NCI-H226 (cell line): Measurements from ENCODE around the gene SNX3.
"Not testable (repeated sequence)": the region's sequence is repeated elsewhere in the genome, so short reads cannot be mapped to it uniquely, and the experiment has no call there.

ENCODE experiments used
- DNase-seq: peaks from one replicate; pipeline ENCODE4 v3.0.0-alpha.2; 2015

Gene SNX3

GRCh38 chr6:108260809-108261569 is at the start of gene SNX3:
TSS of gene SNX3 (minus strand) at chr6:108261040. CDS start at chr6:108260921, 119 bp downstream.
- peak; percentile 99 for DNase-seq

DNA sequence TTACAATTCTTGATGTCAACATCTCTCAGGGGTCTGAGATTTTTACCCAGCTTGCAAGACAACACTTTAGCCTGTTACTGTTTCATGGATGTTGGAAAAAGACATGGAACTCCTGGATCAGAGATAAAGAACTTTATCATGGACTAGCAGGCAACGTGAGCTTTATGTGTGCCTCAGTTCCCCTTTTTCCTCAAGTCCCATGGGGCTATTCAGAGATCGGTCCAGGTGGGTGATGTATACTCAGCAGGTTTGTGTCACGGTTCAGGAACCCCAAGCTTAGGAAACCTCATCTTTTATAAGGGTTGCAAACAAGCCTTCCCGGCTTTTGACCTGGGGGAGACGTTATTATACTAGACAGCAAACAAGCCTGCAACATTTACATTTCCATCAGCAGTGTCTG is 49.0 kb upstream of the SNX3 start:
- no peak for DNase-seq

- DNase-seq = not testable (repeated sequence)
Observed at GRCh38 chr6:108308641-108309040, 47.8 kb upstream of the SNX3 start.

- DNase-seq = no peak
Observed at GRCh38 chr6:108304646-108305045, 43.8 kb upstream of the SNX3 start.

GRCh38 chr6:108302386-108302785 is 41.5 kb upstream of the SNX3 start:
- peak; percentile 70 for DNase-seq

DNA sequence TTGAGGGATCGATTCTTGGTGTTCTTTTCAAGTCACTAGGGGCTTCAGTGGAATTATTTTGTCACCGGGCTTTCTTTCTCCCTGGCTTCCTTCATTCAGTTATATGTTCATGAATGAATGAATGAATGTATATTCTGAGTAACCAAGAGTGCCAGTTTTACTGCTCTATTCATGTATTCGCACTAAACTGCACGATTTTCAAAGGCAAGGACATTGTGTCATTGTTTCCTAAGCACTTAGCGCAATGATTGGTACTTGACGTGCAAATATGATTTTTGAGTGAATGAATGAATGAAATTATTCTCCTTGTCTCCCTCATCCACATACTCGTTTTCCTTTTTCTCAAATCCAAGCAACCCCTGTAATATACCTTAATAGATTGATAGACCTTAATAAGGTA is 34.8 kb upstream of the SNX3 start:
- no peak for DNase-seq

- peak; percentile 93 for DNase-seq
Observed at GRCh38 chr6:108294727-108295625, 34.1 kb upstream of the SNX3 start, which contains the start of gene AFG1L. TSS of gene AFG1L (plus strand) at chr6:108295054. CDS start at chr6:108295080, 26 bp downstream.

DNA sequence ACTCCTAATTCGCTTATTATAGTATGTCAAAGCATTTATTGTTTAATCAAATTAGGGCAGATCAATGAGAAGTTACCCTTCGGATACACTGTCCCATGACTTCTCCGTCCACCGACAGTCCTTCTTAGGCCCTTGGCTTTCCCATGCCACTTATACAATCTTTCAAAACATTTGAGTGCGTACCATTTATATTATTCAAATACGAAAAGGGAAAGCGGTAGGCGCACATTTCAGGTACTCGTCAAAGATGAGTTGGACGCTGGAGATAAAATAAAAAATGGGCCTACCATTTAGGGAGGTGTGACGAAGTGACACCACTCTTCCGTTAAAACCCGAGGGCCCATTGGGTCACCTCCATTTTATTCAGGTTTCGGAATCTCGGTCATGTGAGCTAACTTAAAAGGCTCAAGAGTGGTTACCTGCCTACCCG is 33.5 kb upstream of the SNX3 start:
- DNase-seq = no peak

DNA sequence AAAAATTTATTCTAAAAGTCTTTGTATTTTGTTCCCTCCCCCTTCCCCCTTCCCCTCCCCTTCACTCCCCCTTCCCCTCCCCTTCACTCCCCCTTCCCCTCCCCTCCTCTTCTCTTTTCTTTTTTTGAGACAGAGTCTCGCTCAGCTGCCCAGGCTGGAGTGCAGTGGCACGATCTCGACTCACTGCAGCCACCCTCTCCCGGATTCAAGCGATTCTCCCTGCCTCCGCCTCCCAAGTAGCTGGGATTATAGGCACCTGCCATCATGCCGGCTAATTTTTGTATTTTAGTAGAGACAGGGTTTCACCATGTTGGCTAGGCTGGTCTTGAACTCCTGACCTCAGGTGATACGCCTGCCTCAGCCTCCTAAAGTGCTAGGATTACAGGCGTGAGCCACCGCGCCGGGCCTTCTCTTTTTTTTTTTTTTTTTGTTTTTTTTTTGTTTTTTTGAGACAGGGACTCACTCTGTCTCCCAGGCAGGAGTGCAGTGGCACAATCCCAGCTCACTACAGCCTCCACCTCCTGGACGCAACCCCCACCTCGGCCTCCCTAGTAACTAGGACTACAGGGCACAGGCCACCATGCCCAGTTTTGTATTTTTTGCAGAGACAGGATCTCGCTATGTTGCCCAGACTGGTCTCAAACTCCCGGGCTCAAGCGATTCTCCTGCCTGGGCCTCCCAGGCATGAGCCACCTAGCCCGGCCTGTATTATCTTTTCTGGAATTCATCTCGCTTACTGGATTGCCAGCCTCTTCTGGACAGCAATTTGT is 32.9 kb upstream of the SNX3 start:
- no peak for DNase-seq

GRCh38 chr6:108292561-108292960 is 31.7 kb upstream of the SNX3 start:
- not testable (repeated sequence) for DNase-seq

DNA sequence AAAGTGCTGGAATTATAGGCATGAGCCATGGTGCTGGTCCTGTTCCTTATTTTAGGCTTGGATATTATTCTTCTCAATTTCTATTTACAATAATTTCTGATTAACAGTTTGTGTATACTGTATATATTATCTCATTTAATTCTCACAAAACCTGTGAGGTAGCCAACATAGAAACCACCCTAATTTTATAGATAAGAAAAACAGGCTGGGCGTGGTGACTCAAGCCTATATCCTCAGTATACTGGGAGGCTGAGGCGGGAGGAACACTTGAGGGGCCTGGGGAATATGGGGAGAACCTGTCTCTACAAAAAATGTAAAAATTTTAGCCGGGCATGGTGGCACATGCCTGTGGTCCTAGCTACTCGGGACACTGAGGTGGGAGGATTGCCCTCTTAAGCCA is 30.3 kb upstream of the SNX3 start:
- no peak for DNase-seq

DNA sequence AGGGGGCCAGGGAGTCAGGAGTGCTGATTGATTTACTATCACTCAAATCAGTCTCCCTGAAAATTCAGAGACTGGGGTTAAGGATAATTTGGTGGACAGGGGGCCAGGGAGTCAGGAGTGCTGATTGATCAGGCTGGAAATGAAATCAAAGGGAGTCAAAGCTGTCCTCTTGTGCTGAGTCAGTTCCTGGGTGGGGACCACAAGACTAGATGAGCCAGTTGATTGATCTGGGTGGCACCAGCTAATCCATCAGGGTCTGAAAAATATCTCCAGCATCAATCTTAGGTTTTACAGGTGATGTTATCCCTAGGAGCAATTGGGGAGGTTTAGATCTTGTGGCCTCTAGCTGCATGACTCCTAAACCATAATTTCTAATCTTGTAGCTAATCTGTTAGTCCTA is 27.9 kb upstream of the SNX3 start:
- no peak for DNase-seq

- DNase-seq = no peak
Observed at GRCh38 chr6:108287373-108287772, 26.5 kb upstream of the SNX3 start.

GRCh38 chr6:108286366-108286765 is 25.5 kb upstream of the SNX3 start:
- DNase-seq = no peak

GRCh38 chr6:108285381-108285780 is 24.5 kb upstream of the SNX3 start:
- DNase-seq = no peak

GRCh38 chr6:108277831-108278230 is 17.0 kb upstream of the SNX3 start:
- DNase-seq = no peak

DNA sequence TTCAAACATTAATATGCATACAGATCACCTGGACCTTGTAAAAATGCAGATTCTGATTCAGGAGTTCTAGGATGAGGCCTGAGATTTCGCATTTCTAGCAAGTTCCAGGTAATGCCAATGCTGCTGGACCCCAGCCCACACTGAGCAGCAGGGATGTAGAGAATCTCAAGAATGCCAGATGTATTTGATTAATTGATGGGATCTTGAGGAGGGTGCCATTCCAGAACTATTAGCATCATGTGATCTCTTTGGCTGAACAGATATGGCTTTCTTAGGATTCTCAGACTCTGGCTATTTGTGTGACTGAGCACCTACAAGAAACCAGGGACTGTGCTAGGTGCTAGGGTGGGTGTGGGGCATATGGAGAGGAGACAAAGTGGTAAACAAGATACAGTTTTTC is 16.5 kb upstream of the SNX3 start:
- DNase-seq = no peak

DNA sequence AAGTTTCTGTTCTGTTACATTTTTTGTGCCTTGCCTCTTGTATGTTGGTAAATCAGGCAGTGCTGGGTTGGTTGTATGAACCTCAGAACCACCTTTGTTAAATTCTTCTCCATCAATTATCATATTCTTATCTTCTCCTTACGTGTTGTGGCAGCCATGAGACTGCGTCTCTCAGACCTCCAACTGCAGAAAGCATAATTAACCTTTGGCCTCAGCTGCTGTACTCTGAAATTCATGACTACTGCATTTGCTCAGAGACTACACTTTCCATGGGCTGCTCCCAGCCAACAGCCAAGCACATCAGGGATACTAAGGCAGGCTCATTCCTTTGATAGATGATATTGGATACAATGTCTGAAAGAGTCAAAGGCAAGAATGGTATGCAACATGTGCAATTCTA is 15.1 kb upstream of the SNX3 start:
- DNase-seq = no peak

- no peak for DNase-seq
Observed at GRCh38 chr6:108274546-108274945, 13.7 kb upstream of the SNX3 start.

DNA sequence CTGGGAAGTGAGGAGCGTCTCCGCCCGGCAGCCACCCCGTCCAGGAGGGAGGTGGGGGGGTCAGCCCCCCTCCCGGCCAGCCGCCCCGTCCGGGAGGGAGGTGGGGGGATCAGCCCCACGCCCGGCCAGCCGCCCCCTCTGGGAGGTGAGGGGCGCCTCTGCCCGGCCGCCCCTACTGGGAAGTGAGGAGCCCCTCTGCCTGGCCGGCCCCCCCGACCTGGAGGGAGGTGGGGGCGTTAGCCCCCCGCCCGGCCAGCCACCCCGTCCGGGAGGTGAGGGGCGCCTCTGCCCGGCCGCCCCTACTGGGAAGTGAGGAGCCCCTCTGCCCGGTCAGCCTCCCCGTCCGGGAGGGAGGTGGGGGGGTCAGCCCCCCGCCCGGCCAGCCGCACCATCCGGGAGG is 9.1 kb upstream of the SNX3 start:
- DNase-seq = not testable (repeated sequence)

DNA sequence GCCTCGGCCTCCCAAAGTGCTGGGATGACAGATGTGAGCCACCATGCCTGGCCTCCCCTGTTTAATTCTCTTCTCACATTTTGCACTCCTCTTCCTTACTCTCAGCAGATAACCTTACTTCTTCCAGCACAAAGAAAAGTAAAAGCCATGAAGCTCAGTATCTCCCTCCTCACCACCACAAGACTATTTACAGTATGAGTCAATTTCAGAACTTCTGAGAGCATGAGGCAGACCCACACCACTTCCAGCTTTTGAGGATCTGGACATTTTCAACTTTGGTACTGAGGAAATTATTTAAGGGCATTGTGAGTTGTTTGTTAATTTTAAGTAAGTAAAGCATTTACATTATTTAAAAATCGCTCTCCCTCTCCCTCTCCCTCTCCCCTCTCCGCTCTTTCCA is 8.0 kb upstream of the SNX3 start:
- DNase-seq = peak; percentile 10

GRCh38 chr6:108263371-108263770 is 2.5 kb upstream of the SNX3 start:
- DNase-seq = no peak
